ENCODE data around the gene RSF1.
"Not testable (repeated sequence)": the region's sequence is repeated elsewhere in the genome, so short reads cannot be mapped to it uniquely, and the experiment has no call there.

The RSF1 gene, protein sequence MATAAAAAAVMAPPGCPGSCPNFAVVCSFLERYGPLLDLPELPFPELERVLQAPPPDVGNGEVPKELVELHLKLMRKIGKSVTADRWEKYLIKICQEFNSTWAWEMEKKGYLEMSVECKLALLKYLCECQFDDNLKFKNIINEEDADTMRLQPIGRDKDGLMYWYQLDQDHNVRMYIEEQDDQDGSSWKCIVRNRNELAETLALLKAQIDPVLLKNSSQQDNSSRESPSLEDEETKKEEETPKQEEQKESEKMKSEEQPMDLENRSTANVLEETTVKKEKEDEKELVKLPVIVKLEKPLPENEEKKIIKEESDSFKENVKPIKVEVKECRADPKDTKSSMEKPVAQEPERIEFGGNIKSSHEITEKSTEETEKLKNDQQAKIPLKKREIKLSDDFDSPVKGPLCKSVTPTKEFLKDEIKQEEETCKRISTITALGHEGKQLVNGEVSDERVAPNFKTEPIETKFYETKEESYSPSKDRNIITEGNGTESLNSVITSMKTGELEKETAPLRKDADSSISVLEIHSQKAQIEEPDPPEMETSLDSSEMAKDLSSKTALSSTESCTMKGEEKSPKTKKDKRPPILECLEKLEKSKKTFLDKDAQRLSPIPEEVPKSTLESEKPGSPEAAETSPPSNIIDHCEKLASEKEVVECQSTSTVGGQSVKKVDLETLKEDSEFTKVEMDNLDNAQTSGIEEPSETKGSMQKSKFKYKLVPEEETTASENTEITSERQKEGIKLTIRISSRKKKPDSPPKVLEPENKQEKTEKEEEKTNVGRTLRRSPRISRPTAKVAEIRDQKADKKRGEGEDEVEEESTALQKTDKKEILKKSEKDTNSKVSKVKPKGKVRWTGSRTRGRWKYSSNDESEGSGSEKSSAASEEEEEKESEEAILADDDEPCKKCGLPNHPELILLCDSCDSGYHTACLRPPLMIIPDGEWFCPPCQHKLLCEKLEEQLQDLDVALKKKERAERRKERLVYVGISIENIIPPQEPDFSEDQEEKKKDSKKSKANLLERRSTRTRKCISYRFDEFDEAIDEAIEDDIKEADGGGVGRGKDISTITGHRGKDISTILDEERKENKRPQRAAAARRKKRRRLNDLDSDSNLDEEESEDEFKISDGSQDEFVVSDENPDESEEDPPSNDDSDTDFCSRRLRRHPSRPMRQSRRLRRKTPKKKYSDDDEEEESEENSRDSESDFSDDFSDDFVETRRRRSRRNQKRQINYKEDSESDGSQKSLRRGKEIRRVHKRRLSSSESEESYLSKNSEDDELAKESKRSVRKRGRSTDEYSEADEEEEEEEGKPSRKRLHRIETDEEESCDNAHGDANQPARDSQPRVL (N-terminal part only)

DNA sequence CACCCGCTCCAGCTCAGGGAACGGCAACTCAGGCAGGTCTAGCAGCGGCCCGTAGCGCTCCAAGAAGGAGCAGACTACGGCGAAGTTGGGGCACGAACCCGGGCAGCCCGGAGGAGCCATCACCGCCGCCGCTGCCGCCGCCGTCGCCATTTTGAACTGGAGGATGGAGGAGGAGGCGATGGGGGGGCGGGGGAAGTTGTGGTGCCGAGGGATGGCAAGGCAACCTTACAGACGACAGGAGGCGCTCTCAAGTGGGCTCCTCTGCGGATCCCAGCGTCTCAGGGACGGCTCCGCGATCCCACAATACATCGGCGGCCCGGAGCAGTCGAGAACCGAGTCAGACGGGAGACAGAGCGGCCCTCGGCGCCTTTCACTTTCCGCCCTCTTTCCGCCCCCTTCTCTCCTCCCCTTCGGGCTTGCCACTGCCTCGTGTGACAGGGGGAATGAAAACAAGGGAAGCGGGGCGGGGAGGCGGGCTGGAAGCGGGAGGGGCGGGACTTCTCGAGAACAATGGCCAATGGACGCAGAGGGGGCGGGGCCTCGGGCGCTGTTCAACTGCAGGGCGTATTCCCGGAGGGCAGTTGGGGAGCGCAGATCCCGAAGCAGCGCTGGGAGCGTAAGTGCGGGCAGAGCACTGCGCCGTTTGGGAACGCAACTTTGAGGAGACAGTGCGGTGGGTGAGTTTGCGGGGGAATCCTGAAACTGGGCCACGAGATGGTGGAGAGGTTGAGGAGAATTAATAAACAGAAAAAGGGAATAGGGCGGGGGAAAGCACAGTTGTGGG is at the start of gene RSF1, which contains the start of gene AAMDC:
RSF1 (minus strand) TSS at position 158 of the 784 bp plus-strand sequence; CDS start at position 150, 8 bp downstream.
AAMDC (plus strand) TSS at position 580 of the 784 bp plus-strand sequence. CDS start 21,353 bp downstream, outside the sequence.
- peak; percentile 90 to 97 for DNase-seq (ENCODE audit: low read depth in 1 of 2, low spot score in 1 of 2)

DNA sequence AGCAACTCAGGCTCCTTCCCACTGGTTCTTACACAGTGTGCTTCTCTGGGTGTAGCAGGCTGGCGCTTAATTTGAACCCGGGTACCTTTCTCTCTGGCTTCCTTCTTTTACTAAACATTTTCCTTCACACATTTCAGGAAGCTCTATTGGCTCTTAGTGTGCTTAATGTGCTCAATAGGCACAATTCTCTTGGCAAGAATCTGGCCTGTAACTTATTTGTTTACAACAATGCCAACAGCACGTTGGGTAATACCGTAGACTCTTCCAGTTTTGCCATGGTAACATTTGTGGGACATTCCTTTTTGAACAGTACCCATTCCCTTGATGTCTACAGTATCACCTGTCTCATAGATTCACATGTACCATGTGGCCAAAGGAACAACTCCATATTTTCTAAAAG is 48.2 kb upstream of the RSF1 start:
- no peak for DNase-seq (ENCODE audit: low read depth in 1 of 2, low spot score in 1 of 2)

DNA sequence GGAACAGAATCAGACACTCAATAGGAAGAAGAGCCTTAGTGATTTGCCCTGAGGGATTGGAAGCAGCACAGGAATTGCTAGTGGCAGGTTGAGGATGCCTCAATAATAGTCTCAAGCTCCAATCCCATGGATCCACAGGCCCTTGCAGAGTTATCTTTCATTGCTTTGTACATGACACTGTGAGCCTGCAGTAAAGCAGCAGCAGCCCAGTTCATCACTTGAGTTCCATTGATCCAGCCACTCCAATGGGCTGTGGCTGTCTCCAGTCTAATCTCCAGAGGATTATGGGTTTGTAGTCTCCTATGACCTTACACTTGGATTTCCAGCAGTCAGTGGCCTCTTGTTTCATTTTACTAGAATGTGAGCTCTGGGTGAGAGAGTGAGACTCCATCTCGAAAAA is 45.8 kb upstream of the RSF1 start:
- no peak for DNase-seq (ENCODE audit: low read depth in 1 of 2, low spot score in 1 of 2)

DNA sequence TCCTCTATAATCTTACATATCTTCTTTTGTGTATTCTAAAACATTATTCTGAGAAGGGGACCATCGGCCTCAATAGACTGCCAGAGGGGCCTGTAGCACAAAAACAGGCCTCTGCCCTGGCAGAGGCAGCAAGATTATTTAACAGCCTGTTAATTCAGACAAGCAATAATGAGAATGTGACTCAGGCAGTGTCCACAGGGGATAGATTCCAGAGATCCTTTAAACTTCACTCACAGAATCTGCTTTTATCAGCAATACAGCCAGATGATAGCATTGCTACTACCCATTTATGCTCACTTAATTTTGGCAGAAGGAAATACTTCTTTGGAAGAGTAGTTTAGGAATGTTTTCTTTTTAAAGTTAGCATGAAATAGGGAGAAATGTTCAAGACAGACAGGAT is 45.3 kb upstream of the RSF1 start:
- no peak for DNase-seq (ENCODE audit: low read depth in 1 of 2, low spot score in 1 of 2)

DNA sequence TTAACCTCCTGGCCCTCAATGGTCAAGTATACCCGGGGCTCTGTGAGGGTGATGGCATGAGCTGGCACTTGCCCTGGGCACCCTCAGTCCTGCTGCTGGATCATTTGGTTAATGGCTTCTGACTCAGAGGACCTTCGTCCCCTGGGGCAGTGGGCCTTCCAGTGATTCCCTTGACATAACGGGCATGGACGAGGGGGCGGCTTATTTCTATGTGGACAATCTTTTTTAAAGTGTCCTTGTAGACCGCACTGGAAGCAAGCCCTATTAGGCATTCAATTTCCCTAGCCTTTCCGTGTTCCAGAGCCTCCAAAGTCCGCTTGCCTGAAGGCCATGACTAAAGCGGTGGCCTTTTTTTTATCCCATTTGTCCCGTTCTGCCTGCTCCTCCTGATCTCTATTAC is 40.9 kb upstream of the RSF1 start:
- not testable (repeated sequence) for DNase-seq (ENCODE audit: low read depth in 1 of 2, low spot score in 1 of 2)

DNA sequence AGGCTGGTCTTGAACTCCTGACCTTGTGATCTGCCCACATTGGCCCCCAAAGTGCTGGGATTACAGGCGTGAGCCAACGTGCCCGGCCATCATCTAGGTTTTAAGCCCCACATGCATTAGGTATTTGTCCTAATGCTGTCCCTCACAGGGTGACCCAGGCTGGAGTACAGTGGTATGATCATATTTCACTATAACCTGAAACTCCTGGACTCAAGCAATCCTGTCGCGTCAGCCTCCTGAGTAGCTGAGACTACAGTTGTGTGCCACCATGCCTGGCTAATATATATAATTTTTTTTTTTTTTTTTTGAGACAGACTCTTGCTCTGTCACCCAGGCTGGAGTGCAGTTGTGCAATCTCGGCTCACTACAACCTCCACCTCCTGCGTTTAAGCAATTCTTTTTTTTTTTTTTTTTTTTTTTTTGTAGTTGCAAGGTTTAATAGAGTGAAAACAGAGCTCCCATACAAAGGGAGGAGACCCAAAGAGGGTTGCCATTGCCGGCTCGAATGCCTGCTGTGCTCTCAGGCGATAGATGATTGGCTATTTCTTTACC is 37.5 kb upstream of the RSF1 start:
- DNase-seq (ENCODE audit: low read depth in 1 of 2, low spot score in 1 of 2), result not testable (repeated sequence)

DNA sequence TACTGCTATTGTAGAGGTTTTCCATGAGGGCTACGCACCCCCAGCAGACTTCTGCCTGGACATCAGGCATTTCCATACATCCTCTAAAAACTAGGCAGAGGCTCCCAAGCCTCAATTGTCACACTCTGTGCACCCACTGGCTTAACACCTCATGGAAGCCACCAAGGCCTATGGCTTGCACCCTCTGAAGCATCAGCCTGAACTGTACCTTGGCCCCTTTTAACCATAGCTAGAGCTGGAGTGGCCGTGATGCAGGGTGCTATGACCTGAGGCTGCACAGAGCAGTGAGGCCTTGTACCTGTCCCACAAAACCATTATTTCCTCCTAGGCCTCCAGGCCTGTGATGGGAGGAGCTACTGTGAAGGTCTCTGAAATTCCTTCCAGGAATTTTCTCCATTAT is 34.3 kb upstream of the RSF1 start:
- no peak for DNase-seq (ENCODE audit: low read depth in 1 of 2, low spot score in 1 of 2)

DNA sequence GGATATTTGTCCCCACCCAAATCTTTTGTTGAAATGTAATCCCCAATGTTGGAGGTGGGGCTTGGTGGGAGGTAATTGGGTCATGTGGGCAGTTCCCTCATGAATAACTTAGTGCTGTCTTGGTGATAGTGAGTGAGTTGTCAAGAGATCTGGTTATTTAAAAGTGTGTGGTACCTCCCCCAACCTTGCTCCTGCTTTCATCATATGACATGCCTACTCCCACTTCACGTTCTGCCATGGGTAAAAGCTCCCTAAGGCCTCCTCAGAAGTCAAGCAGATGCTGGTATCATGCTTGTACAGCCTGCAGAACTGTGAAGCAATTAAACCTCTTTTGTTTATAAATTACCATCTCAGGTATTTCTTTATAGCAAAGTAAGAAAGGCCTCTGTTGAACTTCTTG is 31.0 kb upstream of the RSF1 start:
- DNase-seq (ENCODE audit: low read depth in 1 of 2, low spot score in 1 of 2), result no peak

DNA sequence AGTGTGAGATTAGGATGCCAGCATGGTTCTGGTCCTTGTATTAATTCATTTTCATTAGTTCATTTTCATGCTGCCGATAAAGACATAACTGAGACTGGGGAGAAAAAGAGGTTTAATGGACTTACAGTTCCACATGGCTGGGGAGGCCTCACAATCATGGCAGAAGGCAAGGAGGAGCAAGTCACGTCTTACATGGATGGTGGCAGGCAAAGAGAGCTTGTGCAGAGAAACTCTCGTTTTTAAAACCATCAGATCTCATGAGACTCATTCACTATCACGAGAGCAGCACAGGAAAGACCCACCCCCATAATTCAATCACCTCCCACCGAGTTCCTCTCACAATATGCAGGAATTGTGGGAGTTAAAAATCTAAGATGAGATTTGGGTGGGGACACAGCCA is 23.2 kb upstream of the RSF1 start:
- DNase-seq (ENCODE audit: low read depth in 1 of 2, low spot score in 1 of 2), result not testable (repeated sequence)

DNA sequence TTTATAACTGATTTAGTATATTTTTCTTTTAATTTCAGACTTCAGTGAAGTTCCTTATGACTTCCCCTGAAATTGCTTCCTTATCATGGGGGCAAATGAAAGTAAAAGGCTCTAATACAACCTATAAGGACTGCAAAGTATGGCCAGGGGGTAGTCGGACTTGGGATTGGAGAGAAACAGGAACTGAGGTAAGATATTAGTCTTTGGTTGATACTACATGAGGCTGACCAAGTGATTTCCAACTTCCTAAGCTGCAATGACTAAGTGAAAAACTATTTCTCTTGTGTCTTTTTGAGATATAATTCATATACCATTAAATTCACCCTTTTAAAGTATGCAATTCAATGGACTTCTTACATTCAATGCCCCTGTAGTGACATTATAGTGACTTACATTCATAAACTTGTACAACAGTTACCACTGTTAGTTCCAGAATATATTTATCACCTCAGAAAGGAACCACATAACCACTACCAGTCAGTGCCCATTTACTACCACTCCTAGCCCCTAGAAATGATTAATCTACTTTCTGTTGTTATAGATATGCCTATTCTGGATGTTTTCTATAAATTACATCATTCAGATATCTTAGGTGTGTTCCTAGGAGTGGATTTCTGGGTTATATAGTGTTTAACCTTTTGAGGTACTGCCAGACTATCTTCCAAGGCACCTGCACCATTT is 22.1 kb upstream of the RSF1 start:
- no peak for DNase-seq (ENCODE audit: low read depth in 1 of 2, low spot score in 1 of 2)

DNA sequence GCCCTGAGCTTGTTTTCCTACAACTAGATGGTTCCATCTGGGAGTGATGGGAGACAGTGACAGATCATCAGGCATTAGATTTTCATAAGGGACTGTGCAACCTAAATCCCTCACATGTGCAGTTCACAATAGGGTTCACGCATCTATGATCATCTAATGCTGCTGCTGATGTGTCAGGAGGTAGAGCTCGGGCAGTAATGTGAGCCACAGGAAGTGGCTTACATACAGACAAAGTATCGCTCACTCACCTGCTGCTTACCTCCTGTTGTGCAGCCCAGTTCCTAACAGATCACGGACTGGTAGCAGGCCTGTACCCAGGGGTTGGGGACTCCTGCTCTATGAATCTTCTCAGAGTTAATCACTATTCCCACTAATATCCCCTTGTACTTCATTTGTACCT is 12.8 kb upstream of the RSF1 start:
- no peak for DNase-seq (ENCODE audit: low read depth in 1 of 2, low spot score in 1 of 2)

DNA sequence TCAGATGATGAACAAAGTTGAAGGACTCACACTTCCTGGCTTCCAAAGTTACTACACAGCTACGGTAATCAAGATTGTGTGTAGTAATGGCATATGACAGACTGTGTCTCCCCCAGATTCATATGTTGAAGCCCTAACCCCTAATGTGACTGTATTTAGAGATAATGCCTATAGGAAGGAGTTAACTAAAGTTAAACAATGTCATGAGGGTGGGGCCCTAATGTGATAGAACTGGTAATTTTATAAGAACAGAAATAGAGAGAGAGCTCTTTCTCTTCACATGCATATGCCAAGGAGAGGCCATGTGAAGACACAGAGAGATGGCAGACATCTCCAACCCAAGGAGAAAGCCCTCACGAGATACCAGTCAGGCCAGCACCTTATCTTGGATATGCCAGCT is 8.4 kb upstream of the RSF1 start:
- DNase-seq (ENCODE audit: low read depth in 1 of 2, low spot score in 1 of 2), result no peak

DNA sequence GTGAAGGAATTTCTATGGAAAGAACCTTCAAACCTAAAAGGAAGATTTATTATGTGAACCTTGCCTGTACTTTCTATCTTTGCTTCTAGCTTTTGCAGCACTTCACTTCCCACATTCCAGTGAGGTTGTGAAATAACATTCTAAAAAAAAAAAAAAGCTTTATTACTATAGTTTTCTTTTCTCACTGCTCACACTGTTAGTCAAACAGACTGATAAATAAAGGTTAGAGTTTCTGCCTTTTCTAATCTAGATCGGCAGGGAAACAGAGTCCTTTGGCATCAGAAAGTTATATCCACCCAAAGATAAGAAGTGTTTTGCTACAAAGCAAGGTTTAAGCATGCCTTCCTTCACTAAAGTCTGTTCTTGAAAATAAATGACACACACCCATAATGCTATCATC is 3.3 kb upstream of the RSF1 start:
- no peak for DNase-seq (ENCODE audit: low read depth in 1 of 2, low spot score in 1 of 2)

DNA sequence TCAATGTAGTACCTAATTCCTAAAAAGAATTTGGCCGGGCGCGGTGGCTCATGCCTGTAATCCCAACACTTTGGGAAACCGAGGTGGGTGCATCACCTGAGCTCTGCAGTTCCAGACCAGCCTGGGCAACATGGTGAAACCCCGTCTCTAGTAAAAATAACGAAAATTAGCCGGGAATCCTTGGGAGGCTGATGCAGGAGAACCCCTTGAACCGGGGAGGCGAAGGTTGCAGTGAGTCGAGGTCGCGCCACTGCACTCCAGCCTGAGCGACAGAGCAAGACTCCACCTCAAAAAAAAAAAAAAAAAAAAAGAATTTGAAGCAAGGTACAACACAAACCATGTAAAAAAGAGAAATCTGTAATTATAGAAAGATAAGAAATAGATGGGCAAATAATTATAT is 1.6 kb upstream of the RSF1 start:
- DNase-seq (ENCODE audit: low read depth in 1 of 2, low spot score in 1 of 2), result not testable (repeated sequence)

DNA sequence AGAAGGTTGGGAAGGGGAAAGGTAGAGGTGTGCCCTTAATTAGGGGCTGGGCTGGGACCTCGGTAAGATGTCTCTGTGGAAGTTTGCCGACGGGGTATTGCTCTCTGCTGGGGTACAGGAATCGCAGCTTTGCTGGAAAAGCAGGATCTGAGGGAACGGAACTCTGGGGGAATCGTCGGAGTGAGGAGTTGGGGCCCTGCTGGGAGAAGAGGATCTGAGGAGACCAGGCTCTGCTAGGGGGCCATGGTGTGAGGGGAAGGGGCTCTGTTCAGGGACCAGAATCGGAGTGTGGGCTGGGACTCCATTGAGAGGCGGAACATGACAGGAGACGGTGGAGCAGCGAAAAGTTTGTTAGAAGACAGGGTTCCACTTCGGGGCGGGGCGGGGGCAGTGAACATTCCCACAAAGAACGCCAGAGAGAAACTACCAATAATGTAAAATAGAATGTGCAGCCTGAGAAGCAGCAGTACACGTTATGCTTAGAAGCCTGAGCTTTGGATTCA is 878 bp upstream of the RSF1 start:
- DNase-seq (ENCODE audit: low read depth in 1 of 2, low spot score in 1 of 2), result no peak

DNA sequence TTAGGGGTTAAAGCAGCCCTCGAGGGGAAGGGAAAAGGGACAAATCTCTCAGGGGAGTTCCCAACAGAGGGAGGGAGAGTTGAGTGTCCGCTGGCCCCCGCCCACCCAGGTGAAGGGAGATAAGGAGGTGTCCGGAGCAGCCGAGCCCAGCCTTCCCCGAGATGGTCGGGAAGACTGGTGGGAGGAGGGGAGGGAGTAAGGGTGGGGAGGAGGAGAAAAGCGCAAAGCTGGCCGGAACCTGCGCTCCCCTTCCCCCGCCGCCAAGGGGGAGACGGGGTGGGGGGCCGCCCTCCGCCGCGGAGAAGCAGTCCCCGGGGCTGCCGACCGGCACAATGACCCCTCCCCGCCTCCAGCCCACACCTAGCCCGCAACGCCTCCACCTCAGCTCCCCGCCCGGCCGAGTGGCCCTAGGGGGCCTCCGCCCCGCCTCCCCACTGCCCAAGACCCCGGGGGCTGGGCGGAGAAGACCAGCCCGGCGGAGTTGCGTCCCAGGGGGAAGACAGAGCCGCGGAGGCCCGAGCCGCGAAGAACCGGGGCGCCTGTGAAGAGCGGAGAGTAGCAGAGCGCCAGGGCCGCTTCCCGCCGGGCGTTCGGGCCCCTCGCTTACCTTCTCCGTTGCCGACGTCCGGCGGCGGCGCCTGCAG is 479 bp downstream of the RSF1 start:
- peak; percentile 13 to 23 for DNase-seq (ENCODE audit: low read depth in 1 of 2, low spot score in 1 of 2)

DNA sequence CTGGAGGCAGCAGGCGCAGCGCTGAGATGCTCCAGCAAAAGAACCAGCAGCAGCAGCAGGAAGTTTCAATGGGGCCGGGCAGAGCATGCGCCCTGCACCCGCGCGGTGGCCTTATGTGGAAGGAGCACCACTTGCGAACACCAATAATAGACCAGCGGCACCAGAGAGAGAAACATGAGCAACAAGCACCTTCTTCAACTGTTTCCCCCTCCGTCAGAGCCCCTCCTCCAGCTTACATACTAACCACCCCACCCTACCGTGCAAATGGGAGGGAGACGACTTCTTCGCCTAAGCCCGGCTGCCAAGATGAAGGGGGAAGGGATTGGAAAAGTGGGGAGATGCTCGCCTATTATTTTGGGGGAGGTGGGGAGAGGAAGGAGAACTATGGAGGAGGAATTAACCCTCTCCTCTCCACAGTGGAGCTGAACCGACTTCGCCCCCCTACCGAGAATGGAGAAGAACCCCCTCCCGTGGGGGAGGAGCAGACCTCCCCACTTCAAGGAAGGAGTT is 1.1 kb downstream of the RSF1 start:
- peak; percentile 59 to 84 for DNase-seq (ENCODE audit: low read depth in 1 of 2, low spot score in 1 of 2)

DNA sequence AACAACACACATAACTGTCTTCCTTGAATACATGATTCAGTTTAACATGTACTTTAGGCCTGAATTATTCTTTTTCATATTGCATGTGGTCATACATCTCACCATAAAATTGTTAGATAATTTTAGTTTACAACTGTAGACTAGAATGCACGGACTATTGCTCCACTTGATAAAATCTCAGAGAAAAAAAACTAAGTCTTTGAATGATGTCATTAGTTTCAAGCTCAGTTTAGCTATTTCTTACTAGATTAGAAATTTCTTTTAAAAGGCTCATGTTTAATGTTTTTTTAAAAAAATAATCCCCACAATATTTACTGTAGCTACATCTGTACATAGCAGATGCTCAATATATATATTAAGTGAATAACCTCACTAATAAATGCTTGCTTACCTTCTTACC is 5.1 kb downstream of the RSF1 start:
- no peak for DNase-seq (ENCODE audit: low read depth in 1 of 2, low spot score in 1 of 2)

DNA sequence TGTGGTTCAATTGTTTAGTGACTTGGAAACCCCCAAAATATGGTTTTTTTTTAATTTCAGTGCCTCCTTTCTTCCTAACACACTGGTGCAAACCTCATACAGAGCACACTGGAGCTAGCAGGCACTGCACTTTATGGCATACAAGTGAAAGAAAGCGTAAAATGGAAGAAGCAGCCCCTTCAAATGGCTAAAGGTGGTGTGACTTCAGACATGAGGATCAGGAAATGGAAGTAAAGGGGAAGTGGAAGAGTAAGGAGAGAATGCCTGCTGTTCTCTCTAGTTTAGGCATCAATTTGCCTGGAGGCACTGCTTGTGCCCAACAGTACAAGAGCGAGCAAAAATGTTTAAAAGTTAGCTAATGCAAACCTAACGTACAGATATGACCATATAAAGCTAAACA is 5.7 kb downstream of the RSF1 start:
- no peak for DNase-seq (ENCODE audit: low read depth in 1 of 2, low spot score in 1 of 2)
